Thyroid gland (tissue), 4 donors: Measurements from ENCODE around the gene HEXIM2. TPM values are rescaled to one million over a fixed set of nuclear protein-coding genes. Genes with fewer than 3 reads are reported as not detected.

Experiments used
- DNase-seq, 2 donors: peaks; one replicate each; pipeline ENCODE4 v3.0.0-alpha.2; 2019
- H3K27ac ChIP-seq, 3 donors: fragments of 200-600 bp; sonication (generic); 1 replicate in 2 of 3; 2 replicates in 1 of 3; pipeline ENCODE4 v1.5.1; 2016 to 2019; ENCODE audit warnings: mild to moderate bottlenecking in 1 of 3, moderate library complexity in 1 of 3
- H3K27me3 ChIP-seq: fragments of 200-600 bp; sonication (generic); one replicate; pipeline ENCODE4 v1.5.1; 2019
- H3K36me3 ChIP-seq, 2 donors: fragments of 200-600 bp; sonication (generic); one replicate each; pipeline ENCODE4 v1.5.1; 2016 to 2019
- H3K4me1 ChIP-seq, 2 donors: fragments of 200-600 bp; sonication (generic); one replicate each; pipeline ENCODE4 v1.5.1; 2017 to 2019
- H3K4me3 ChIP-seq, 3 donors: fragments of 200-600 bp; sonication (generic); replicated peaks in 1 of 3; 1 replicate in 2 of 3; 2 replicates in 1 of 3; pipeline ENCODE4 v1.5.1; 2016; ENCODE audit warnings: mild to moderate bottlenecking in 1 of 3
- H3K9me3 ChIP-seq: fragments of 200-600 bp; sonication (generic); one replicate; pipeline ENCODE4 v1.5.1; 2017
- POLR2A ChIP-seq, 2 donors: fragments of 450-650 bp; IDR thresholded peaks; one replicate each; pipeline ENCODE4 v1.6.1; 2017; ENCODE audit warnings: antibody characterized with exemption in 2 of 2, mild to moderate bottlenecking in 2 of 2, moderate library complexity in 1 of 2
- WGBS, 2 donors: methylation state at CpG; one replicate each; pipeline ENCODE4 v1.1.5; 2017; 5-methylcytosine and 5-hydroxymethylcytosine counted together
- intact Hi-C: fragments of 100-400 bp; cut with DNase I; formaldehyde crosslinking; loops from one replicate; pipeline ENCODE4 v1.15.1; 2023
- total RNA-seq, 4 donors: library from RNA; depleted of rRNA; stranded (reverse); fragments of >200 nt; gene quantifications; one replicate each; pipeline ENCODE4 v1.2.3, GENCODE V29; 2016
- TF ChIP-seq, protein P1 (sequence below), 6 experiments: fragments of 200-600 bp in 3 of 6; fragments of 450-650 bp in 3 of 6; sonication (generic) in 3 of 6; IDR thresholded peaks; one replicate each; pipeline ENCODE4 v1.5.1; 2016 to 2019; ENCODE audit warnings: antibody characterized with exemption in 6 of 6, mild to moderate bottlenecking in 2 of 6, inconsistent platforms in 1 of 6, moderate library complexity in 1 of 6

Gene HEXIM2
- total RNA-seq, 4 donors from 2014 or later = 3.9 to 16.3 (median 10.0) TPM

DNA sequence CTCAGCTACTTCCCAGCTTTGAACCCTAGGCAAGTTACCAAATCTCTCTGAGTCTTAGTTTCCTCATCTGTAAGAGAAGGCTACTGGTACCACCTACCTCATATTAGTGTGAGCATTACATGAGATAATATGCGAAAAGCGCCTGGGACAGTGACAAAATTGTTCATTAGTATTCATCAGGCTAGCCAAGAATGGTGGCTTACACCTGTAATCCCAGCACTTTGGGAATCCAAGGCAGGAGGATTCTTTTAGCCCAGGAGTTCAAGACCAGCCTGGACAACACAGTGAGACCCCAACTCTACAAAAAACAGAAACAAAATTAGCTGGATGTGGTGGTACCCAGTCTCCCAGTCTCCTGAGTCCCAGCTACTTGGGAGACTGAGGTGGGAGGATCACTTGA is 32.7 kb upstream of the HEXIM2 start:
- Histone ChIP-seq H3K27me3 (no peaks in the 10 kb centered on the region), H3K36me3 (no peaks in the 10 kb centered on the region), H3K27ac (peak overlapping the region in 2 of 3 donors; percentile 27 to 59), H3K9me3 (no peaks in the 10 kb centered on the region), H3K4me3 (no peak overlapping the region), H3K4me1 (peaks cover 19 to 41% of the 10 kb centered on the region in 2 donors)
- WGBS, 2 donors = 92 to 98% methylated on average over 2 of the region's 2 CpGs
- intact Hi-C loops = no loop called here
- DNase-seq = no peak
- TF ChIP-seq, protein P1, sequence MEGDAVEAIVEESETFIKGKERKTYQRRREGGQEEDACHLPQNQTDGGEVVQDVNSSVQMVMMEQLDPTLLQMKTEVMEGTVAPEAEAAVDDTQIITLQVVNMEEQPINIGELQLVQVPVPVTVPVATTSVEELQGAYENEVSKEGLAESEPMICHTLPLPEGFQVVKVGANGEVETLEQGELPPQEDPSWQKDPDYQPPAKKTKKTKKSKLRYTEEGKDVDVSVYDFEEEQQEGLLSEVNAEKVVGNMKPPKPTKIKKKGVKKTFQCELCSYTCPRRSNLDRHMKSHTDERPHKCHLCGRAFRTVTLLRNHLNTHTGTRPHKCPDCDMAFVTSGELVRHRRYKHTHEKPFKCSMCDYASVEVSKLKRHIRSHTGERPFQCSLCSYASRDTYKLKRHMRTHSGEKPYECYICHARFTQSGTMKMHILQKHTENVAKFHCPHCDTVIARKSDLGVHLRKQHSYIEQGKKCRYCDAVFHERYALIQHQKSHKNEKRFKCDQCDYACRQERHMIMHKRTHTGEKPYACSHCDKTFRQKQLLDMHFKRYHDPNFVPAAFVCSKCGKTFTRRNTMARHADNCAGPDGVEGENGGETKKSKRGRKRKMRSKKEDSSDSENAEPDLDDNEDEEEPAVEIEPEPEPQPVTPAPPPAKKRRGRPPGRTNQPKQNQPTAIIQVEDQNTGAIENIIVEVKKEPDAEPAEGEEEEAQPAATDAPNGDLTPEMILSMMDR (IDR thresholded peaks at IDR 0.05) = no peak
- no peak for TF ChIP-seq POLR2A (IDR thresholded peaks at IDR 0.05)

DNA sequence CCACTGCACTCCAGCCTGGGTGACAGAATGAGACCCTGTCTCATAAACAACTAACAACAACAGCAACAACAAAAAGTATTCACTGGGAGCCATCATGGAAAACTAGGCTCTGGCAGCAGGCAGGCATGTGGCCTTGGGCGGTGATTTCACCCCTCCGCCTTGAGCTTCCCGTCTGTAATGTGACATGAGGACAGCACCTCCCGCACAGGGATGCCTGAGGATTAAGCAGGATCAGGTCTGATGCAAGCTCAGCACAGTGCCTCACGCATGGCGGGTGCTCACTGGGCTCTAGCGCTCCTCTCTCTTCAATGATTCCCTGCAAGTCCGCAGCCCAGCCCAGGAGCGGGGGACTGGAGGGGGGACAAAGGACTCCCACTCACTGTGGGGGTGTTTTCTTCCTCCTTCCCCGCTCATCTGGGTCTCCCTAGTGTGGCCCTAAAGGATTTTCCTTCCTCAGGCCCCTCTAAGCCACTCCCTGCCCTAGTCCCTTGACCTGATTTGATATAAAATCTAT is 32.2 kb upstream of the HEXIM2 start:
- no peaks in the 10 kb centered on the region for H3K36me3 ChIP-seq
- WGBS, 2 donors = 90 to 96% methylated on average over 9 to 10 of the region's 10 CpGs
- TF ChIP-seq, protein P1 (IDR thresholded peaks at IDR 0.05) = no peak
- no peak for TF ChIP-seq POLR2A (IDR thresholded peaks at IDR 0.05)
- intact Hi-C loops = no loop called here
- H3K4me3 ChIP-seq = no peak overlapping the region
- H3K27me3 ChIP-seq = no peaks in the 10 kb centered on the region
- no peaks in the 10 kb centered on the region for H3K9me3 ChIP-seq
- peak in 1 of 2 donors; percentile 11 for DNase-seq
- H3K4me1 ChIP-seq = peaks cover 19 to 36% of the 10 kb centered on the region in 2 donors
- no peak overlapping the region for H3K27ac ChIP-seq

DNA sequence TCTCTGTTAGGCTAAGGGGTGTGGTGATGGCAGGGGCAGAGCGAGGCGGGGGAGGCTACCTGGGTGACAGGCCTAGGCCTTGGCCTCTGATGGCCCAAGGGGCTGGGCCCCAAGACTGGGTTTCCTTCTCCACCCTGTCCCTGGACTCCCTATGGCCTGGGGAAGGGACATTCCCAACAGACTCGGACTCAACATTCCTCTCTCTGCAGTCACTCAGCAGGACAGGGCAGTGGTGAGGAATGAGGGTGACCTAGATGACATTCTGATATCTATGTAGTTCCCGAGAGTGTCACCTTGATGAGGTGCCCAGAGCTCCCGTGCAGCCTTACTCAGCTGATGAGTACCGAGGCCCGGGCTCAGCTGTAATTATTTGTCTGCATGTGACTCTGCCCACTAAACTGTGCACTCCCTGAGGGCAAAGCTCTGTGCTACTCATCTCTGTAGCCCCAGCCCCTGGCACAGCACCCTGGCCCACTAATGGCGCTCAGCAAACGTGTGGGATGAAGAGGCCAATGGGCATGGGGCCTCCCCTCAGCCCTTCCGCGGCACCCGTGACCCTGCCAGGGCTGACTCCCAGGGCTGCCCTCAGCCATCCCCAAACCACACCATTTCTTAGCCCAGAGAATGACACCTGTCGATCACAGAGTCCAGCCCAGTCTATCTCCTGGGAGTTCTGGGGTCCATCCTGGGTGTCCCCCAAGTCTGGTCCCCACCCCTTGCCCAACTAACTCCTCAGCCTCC is 31.6 kb upstream of the HEXIM2 start:
- DNase-seq = no peak
- Histone ChIP-seq H3K4me1 (peaks cover 19 to 32% of the 10 kb centered on the region in 2 donors), H3K27me3 (no peaks in the 10 kb centered on the region), H3K27ac (no peak overlapping the region), H3K36me3 (no peaks in the 10 kb centered on the region), H3K4me3 (no peak overlapping the region), H3K9me3 (no peaks in the 10 kb centered on the region)
- WGBS, 2 donors = 89 to 90% methylated on average over 8 to 11 of the region's 13 CpGs
- no peak for TF ChIP-seq POLR2A (IDR thresholded peaks at IDR 0.05)
- TF ChIP-seq, protein P1 (IDR thresholded peaks at IDR 0.05) = no peak
- intact Hi-C loops = loop anchor here (5.0 kb wide), 1 partner anchor 353 kb away; no protein-coding TSS in a partner anchor

DNA sequence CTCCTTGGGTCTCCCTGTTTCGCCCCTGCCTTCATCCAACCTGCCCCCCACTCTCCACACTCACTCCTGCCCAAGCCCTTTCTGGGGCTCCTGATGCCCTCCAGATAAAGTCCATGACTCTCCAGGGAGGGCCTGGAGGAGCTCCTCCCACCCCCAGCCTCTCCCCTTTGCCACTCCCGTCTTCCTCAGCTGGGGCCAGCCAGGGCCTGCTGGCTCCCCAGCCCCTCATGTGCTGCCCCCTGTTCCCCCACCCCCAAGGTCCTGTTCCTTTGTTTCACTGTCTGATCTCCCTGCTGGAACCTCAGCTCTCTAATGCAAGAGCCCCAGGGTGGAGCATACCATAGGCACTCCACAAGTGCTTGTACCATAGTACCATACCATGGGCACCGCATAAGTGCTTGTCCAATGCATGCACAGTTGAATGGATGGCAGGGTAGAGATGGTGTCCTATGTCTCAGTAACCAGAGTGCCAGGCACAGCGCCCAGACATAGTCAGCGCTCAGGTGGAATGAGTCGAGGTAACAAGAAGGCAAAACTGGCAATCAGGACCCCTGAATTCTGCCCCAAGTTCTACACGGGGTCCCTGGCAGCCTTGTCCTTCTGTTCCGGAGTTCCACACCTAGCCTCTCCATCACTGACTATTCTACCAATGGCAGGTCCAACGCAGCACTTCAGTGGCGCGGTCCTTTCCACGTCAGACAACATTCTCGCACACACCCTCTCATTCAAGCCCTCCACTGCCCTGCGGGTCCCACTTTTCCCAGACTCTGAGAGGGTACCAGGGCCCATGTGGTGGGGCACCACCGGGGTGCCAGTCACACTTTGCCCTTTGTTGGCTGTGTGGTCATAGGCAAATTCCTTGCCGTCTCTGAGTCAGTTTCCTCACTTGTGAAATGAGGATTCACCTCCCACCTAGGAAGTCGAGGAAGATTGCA is 30.7 kb upstream of the HEXIM2 start:
- intact Hi-C loops = loop anchor here (5.0 kb wide), 1 partner anchor 354 kb away; no protein-coding TSS in a partner anchor
- DNase-seq = no peak
- Histone ChIP-seq H3K9me3 (no peaks in the 10 kb centered on the region), H3K4me3 (peak overlapping the region in 1 of 3 donors; percentile 90), H3K27ac (no peak overlapping the region), H3K36me3 (no peaks in the 10 kb centered on the region), H3K4me1 (peaks cover 21 to 35% of the 10 kb centered on the region in 2 donors), H3K27me3 (no peaks in the 10 kb centered on the region)
- WGBS, 2 donors = 86 to 89% methylated on average over 17 of the region's 17 CpGs
- TF ChIP-seq, protein P1 (IDR thresholded peaks at IDR 0.05) = no peak
- TF ChIP-seq POLR2A (IDR thresholded peaks at IDR 0.05) = no peak
